Cerebellar nuclear complex (tissue), 1 donor: ENCODE measurements around the gene CENPV.
"Not testable (repeated sequence)": the region's sequence is repeated elsewhere in the genome, so short reads cannot be mapped to it uniquely, and the experiment has no call there.

Experiments
- DNase-seq, 2 experiments: peaks; one replicate each; lab custom pipeline; 2025; lab: John Stamatoyannopoulos, UW

Gene CENPV

GRCh38 chr17:16313139-16314090 is 39.9 kb downstream of the CENPV start:
- no peak for DNase-seq

GRCh38 chr17:16312061-16312460 is 41.2 kb downstream of the CENPV start:
- DNase-seq: not testable (repeated sequence)

- DNase-seq: no peak
Observed at GRCh38 chr17:16306211-16306610, 47.1 kb downstream of the CENPV start.

GRCh38 chr17:16304830-16305229 is 48.4 kb downstream of the CENPV start:
- DNase-seq: no peak

- DNase-seq: no peak
Observed at GRCh38 chr17:16302856-16303255, 50.4 kb downstream of the CENPV start.

- no peak for DNase-seq
Observed at GRCh38 chr17:16301963-16302855, 51.1 kb downstream of the CENPV start.

- no peak for DNase-seq
Observed at GRCh38 chr17:16300554-16300953, 52.7 kb downstream of the CENPV start.

GRCh38 chr17:16298140-16298662 is 55.1 kb downstream of the CENPV start:
- DNase-seq: no peak

GRCh38 chr17:16297367-16298139 is 55.7 kb downstream of the CENPV start:
- no peak for DNase-seq

GRCh38 chr17:16296072-16296471 is 57.2 kb downstream of the CENPV start:
- not testable (repeated sequence) for DNase-seq

GRCh38 chr17:16294560-16294959 is 58.7 kb downstream of the CENPV start:
- no peak for DNase-seq

- DNase-seq: no peak
Observed at GRCh38 chr17:16293931-16294330, 59.3 kb downstream of the CENPV start.
